ENCODE results near the gene AGER.

The AGER gene

DNA sequence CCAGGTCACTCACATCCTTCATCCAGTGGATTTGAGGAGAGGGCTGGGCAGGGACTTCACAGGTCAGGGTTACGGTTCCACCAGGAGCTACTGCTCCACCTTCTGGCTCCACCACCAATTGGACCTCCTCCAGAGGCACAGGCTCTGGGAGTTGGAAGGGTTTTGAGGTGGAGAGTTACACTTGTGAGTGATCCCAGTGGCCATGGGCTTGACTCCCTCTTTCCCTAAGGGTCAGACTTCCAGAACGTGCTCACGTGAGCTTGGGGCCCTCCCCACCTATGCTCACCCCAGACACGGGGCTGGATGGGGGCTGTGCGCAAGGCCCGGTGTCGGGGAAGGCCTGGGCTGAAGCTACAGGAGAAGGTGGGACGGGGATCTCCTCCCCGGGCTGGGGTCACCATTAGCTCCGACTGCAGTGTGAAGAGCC, 1.5 kb downstream of the AGER start:
- H3K4me1 ChIP-seq (ENCODE audit: control insufficient read depth in 1 of 2, insufficient read depth in 2 of 2, low read length in 2 of 2): peaks cover 14 to 41% of the 10 kb centered on the region in 2 donors
- no peak overlapping the region for H3K4me3 ChIP-seq (ENCODE audit: low read depth in 1 of 2, low read length in 2 of 2)
- no peaks in the 10 kb centered on the region for H3K27me3 ChIP-seq (ENCODE audit: low read depth, low read length)
- peaks cover 37 to 47% of the 10 kb centered on the region in 2 donors for H3K36me3 ChIP-seq (ENCODE audit: control insufficient read depth in 1 of 2, insufficient read depth in 2 of 2, low read length in 2 of 2)
- H3K27ac ChIP-seq (ENCODE audit: low read length): peak overlapping the region; percentile 60
- H3K9me3 ChIP-seq (ENCODE audit: control insufficient read depth in 1 of 2, low read length in 2 of 2): no peaks in the 10 kb centered on the region

DNA sequence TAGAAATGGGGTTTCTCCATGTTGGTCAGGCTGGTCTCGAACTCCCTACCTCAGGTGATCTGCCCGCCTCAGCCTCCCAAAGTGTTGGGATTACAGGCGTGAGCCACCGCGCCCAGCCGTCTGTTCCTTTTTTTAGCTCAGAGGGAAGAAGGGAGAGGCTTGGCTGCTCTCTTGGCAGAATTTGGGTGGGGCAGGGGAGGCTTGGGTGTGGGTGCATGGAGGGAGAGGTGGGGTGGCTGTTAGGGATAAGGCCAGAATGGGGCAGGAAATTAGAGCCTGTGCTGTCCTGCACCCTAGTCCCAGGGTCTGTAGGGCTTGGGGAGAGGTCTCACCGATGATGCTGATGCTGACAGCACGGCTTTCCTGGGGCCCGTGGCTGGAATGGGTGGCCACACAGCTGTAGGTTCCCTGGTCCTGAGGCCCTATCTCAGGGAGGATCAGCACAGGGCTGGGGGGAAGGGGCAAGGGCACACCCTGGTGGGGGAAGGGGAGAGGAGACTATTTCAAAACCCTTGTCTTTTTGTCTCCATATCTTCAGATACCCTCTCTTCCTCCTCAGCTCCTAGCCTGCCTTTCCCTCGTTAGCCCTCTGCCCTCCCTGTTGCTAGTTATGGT, 2.0 kb downstream of the AGER start:
- Histone ChIP-seq H3K27ac (ENCODE audit: low read length) (no peak overlapping the region), H3K36me3 (ENCODE audit: control insufficient read depth in 1 of 2, insufficient read depth in 2 of 2, low read length in 2 of 2) (peaks cover 31 to 42% of the 10 kb centered on the region in 2 donors), H3K4me3 (ENCODE audit: low read depth in 1 of 2, low read length in 2 of 2) (no peak overlapping the region), H3K27me3 (ENCODE audit: low read depth, low read length) (no peaks in the 10 kb centered on the region), H3K9me3 (ENCODE audit: control insufficient read depth in 1 of 2, low read length in 2 of 2) (no peaks in the 10 kb centered on the region), H3K4me1 (ENCODE audit: control insufficient read depth in 1 of 2, insufficient read depth in 2 of 2, low read length in 2 of 2) (peaks cover 18 to 36% of the 10 kb centered on the region in 2 donors)

DNA sequence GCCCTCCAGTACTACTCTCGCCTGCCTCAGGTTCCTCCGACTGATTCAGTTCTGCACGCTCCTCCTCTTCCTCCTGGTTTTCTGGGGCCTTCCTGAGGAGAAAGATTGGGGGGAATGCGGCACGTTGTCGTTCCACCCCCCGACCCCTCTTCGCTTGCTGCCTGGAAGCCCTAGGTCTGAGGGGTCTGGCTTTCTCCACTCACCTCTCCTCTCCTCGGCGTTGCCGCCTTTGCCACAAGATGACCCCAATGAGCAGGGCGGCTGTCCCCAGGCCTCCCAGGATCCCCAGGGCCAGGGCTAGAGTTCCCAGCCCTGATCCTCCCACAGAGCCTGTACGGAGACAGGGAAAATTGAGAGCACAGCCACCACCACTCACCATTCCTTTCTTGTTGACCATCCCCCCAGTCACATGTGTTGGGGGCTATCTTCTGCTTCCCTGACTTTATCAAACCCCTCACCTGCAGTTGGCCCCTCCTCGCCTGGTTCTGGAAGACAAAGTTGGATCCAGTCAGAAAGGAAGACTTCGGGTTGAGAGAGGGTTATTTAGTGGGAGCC, 2.8 kb downstream of the AGER start:
- H3K36me3 ChIP-seq (ENCODE audit: control insufficient read depth in 1 of 2, insufficient read depth in 2 of 2, low read length in 2 of 2): peaks cover 23 to 35% of the 10 kb centered on the region in 2 donors
- no peaks in the 10 kb centered on the region for H3K9me3 ChIP-seq (ENCODE audit: control insufficient read depth in 1 of 2, low read length in 2 of 2)
- no peak overlapping the region for H3K4me3 ChIP-seq (ENCODE audit: low read depth in 1 of 2, low read length in 2 of 2)
- peaks cover 26 to 38% of the 10 kb centered on the region in 2 donors for H3K4me1 ChIP-seq (ENCODE audit: control insufficient read depth in 1 of 2, insufficient read depth in 2 of 2, low read length in 2 of 2)
- H3K27me3 ChIP-seq (ENCODE audit: low read depth, low read length): no peaks in the 10 kb centered on the region
- no peak overlapping the region for H3K27ac ChIP-seq (ENCODE audit: low read length)

DNA sequence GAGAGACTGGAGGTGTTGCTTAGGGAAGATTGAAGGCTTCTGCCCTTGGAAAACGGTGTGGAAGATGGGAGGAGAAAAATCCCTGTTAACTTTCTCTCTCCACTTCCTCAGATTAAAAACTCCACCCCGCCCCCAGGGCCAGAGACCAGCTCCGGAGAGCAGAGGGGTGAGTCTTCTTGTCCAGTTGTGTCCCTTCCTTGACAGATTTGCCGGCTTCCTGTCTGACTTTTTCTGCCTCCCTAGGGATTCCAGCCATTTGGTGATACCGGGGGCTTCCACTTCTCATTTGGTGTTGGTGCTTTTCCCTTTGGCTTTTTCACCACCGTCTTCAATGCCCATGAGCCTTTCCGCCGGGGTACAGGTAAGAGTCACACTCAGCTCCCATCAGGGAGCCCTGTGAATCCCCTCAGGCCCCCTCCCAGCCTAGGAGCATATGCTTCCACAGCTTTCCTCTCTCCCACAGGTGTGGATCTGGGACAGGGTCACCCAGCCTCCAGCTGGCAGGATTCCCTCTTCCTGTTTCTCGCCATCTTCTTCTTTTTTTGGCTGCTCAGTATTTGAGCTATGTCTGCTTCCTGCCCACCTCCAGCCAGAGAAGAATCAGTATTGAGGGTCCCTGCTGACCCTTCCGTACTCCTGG, 4.2 kb downstream of the AGER start:
- Histone ChIP-seq H3K4me3 (ENCODE audit: low read depth in 1 of 2, low read length in 2 of 2) (peak overlapping the region; percentile 80 to 84), H3K27me3 (ENCODE audit: low read depth, low read length) (no peaks in the 10 kb centered on the region), H3K4me1 (ENCODE audit: control insufficient read depth in 1 of 2, insufficient read depth in 2 of 2, low read length in 2 of 2) (peaks cover 33 to 41% of the 10 kb centered on the region in 2 donors), H3K36me3 (ENCODE audit: control insufficient read depth in 1 of 2, insufficient read depth in 2 of 2, low read length in 2 of 2) (peaks cover 21 to 35% of the 10 kb centered on the region in 2 donors), H3K9me3 (ENCODE audit: control insufficient read depth in 1 of 2, low read length in 2 of 2) (no peaks in the 10 kb centered on the region), H3K27ac (ENCODE audit: low read length) (no peak overlapping the region)

DNA sequence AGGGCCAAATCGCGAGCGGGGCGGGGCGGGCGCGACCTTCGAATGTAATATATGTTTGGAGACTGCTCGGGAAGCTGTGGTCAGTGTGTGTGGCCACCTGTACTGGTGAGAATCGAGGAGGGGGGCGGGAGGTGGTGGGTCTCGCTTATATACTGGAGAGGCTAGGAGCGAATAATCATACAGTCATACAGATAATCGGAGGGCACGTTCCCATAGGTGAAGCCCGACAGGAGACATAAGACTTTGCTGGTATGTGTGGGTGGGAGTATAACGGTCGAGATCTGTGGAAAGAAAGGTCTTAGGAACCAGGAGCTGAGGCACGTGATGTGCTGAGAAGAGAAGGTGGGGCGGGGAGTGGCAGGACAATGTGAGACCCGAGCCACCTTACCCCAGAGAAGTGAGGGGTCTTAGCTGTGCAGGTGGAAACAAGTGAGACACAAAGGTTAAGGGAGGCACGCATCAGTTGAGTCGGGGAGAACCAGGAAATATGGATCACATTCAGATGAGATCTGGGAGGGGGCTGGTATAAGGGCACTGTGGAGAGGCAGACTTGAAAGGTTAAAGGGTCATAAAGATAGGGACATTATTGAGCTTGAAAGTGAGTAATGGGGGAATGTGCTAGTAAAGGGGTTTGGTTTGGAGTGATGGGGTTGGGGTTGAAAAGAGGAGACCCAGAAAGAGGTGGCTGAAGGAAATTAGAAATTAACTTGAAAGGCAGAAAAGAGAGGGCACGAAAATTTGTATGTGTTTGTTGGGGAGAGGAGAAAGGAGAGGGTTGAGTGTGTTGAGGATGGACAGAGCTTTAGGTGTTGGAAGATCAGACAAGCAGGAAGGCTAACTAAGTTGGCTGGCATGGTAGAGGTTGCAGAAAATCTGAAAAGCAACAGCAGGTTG, 5.3 kb downstream of the AGER start:
- Histone ChIP-seq H3K27ac (ENCODE audit: low read length) (peak overlapping the region; percentile 99), H3K4me3 (ENCODE audit: low read depth in 1 of 2, low read length in 2 of 2) (peak overlapping the region; percentile 80 to 84), H3K9me3 (ENCODE audit: control insufficient read depth in 1 of 2, low read length in 2 of 2) (no peaks in the 10 kb centered on the region), H3K4me1 (ENCODE audit: control insufficient read depth in 1 of 2, insufficient read depth in 2 of 2, low read length in 2 of 2) (peaks cover 35 to 48% of the 10 kb centered on the region in 2 donors), H3K27me3 (ENCODE audit: low read depth, low read length) (no peaks in the 10 kb centered on the region), H3K36me3 (ENCODE audit: control insufficient read depth in 1 of 2, insufficient read depth in 2 of 2, low read length in 2 of 2) (peaks cover 21 to 29% of the 10 kb centered on the region in 2 donors)

DNA sequence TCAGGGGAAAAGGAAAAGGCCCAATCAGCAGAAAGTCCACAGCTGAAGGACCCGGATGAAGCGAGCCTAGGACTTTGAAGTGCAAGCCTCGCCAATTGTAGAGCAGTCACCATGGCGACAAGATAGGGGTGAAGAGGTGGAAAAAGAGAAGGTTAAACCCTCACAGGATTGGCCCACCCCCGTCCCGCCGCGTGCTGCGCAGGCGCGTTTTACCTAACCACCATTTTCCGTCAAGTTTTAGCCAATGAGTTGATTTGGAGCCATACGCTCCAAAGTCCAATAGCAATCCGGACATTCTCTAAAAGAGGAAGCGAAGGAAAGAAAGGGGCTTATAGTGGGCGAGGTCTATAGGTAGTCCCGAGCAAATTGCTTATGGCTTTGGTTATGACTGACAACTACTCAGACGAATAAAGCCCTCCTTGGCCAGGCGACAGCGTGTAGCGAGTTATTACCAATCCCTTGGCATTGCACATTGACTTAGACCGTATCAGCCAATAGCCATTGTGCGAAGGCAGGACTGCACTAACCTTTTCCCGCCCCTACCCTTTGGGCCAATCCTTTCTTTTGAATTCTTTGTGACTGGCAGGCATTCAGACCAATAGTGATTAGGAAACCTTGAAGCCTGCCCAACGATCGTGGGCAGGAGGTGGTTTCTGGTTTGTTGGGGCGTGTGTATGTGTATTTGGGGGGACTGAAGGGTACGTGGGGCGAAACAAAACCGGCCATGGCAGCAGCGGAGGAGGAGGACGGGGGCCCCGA, 6.1 kb downstream of the AGER start, which contains the start of gene RNF5:
Gene RNF5 (plus strand): TSS at position 618 of the 759 bp plus-strand sequence. CDS start 107 bp downstream, at position 725.
- H3K27ac ChIP-seq (ENCODE audit: low read length): peak within 1 kb of the TSS; percentile 99
- no peaks in the 10 kb centered on the region for H3K9me3 ChIP-seq (ENCODE audit: control insufficient read depth in 1 of 2, low read length in 2 of 2)
- H3K27me3 ChIP-seq (ENCODE audit: low read depth, low read length): no peaks in the 10 kb centered on the region
- peaks cover 35 to 52% of the 10 kb centered on the region in 2 donors for H3K4me1 ChIP-seq (ENCODE audit: control insufficient read depth in 1 of 2, insufficient read depth in 2 of 2, low read length in 2 of 2)
- H3K4me3 ChIP-seq (ENCODE audit: low read depth in 1 of 2, low read length in 2 of 2): peak within 1 kb of the TSS; percentile 80 to 84
- peaks cover 17 to 24% of the 10 kb centered on the region in 2 donors for H3K36me3 ChIP-seq (ENCODE audit: control insufficient read depth in 1 of 2, insufficient read depth in 2 of 2, low read length in 2 of 2)

DNA sequence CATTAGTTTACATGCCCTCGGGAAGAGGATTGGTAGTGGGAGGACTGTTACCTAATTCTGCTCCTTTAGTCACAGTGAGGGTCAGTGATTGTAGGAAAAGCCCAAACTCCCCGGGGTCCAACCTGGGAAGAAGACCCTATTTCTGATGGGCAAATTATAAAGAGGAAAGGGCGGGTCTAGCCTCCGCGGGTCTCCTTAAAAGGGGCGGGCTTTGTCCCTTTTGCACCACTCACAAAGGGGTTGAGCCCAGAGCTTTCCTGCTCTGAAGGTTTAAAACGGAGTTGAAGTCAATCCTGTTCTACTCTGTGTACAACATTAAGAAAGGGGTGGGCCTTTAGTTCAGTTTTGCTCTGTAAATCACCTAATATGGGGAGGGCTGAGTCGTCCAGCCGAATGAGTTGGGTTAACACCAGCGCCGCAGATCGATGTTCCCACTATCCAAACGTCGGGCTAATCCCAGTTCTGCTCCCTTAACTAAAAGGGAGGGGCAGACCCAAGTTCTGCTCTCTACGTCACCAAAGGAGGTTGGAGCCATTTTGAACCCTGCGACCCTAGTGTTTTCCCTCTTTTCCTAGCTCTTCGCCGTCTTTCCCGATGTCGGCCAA, 6.8 kb downstream of the AGER start:
- H3K4me3 ChIP-seq (ENCODE audit: low read depth in 1 of 2, low read length in 2 of 2): peak overlapping the region; percentile 80 to 84
- H3K9me3 ChIP-seq (ENCODE audit: control insufficient read depth in 1 of 2, low read length in 2 of 2): no peaks in the 10 kb centered on the region
- H3K27me3 ChIP-seq (ENCODE audit: low read depth, low read length): no peaks in the 10 kb centered on the region
- peak overlapping the region; percentile 99 for H3K27ac ChIP-seq (ENCODE audit: low read length)
- H3K4me1 ChIP-seq (ENCODE audit: control insufficient read depth in 1 of 2, insufficient read depth in 2 of 2, low read length in 2 of 2): peaks cover 35 to 51% of the 10 kb centered on the region in 2 donors
- H3K36me3 ChIP-seq (ENCODE audit: control insufficient read depth in 1 of 2, insufficient read depth in 2 of 2, low read length in 2 of 2): peaks cover 12 to 19% of the 10 kb centered on the region in 2 donors

DNA sequence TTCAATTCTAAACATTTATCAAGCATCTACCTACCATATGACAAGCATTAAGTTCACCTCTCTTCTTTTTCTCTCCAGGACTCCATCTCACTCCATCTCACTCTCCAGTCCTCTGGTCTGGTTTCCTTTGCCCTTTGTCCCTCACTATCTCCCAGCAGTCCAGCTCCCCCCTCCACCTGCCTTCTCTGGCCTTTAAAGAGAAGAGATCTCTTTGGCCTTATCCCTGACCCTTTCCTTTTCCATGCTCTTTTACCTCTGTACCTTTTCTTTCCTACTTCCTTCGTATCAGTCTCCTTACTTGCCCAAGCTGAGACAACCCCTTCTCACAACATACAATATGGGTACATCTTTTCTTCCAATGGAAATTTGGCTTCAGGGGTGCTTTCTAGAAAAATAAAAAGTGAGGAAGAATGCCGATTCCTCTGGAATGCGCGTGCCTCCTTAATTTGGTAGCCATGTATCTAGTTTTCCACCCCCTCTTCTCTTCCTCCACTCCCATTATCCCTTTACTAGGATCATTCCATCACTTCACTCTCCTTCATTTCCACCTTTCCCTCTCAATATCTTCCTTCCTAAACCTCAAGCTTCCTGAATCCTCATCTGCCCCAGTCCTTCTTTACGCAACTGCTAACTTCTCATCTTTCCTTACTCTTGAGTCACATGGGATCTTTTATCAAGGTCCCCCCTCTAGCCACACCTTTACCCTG, 7.4 kb downstream of the AGER start:
- no peaks in the 10 kb centered on the region for H3K27me3 ChIP-seq (ENCODE audit: low read depth, low read length)
- H3K27ac ChIP-seq (ENCODE audit: low read length): peak overlapping the region; percentile 99
- H3K36me3 ChIP-seq (ENCODE audit: control insufficient read depth in 1 of 2, insufficient read depth in 2 of 2, low read length in 2 of 2): peaks cover 10 to 17% of the 10 kb centered on the region in 2 donors
- no peaks in the 10 kb centered on the region for H3K9me3 ChIP-seq (ENCODE audit: control insufficient read depth in 1 of 2, low read length in 2 of 2)
- H3K4me1 ChIP-seq (ENCODE audit: control insufficient read depth in 1 of 2, insufficient read depth in 2 of 2, low read length in 2 of 2): peaks cover 35 to 48% of the 10 kb centered on the region in 2 donors
- peak overlapping the region; percentile 80 to 84 for H3K4me3 ChIP-seq (ENCODE audit: low read depth in 1 of 2, low read length in 2 of 2)

DNA sequence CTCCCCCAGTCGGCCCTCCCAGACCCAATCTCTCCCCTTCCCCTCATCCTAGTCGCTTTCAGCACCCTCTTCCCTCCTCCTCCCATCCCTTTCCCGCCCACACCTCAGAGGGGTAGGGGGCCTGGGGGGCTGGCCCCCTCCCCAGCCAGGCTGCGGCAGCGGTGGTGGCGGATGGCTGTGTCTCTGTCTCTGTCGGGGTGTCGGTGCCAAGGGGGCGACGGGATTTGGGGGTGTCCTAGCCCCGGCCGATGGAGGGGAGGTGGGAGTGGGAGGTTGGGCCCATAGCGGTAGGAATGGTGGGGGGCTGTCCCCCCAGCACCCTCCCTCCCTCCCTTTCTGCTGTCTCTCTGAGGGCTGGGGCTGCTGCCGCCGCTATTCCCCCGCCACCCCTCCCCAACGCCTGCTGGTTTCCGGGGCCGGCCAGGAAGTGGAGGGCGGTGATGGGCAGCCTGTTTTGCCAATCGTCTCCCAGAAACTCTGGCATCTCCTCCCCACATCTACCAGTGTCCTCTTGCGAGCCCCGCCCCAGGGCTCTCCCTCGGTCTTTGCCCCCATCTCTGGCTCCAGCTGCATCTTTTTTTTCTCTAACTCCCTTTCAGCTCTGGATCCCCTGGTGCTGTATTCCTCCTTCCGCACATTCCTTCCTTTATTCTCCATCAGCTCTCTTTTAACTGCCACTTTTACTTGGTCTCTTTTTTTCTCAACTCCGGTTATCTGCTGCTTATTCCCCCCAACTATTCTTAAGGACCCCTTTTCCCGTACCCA, 8.2 kb downstream of the AGER start, which contains the start of gene AGPAT1:
Gene AGPAT1 (minus strand): TSS at position 374 of the 765 bp plus-strand sequence. CDS start 4,588 bp downstream, outside the sequence.
- Histone ChIP-seq H3K27me3 (ENCODE audit: low read depth, low read length) (no peaks in the 10 kb centered on the region), H3K27ac (ENCODE audit: low read length) (peak within 1 kb of the TSS; percentile 99), H3K4me1 (ENCODE audit: control insufficient read depth in 1 of 2, insufficient read depth in 2 of 2, low read length in 2 of 2) (peaks cover 35 to 48% of the 10 kb centered on the region in 2 donors), H3K9me3 (ENCODE audit: control insufficient read depth in 1 of 2, low read length in 2 of 2) (no peaks in the 10 kb centered on the region), H3K36me3 (ENCODE audit: control insufficient read depth in 1 of 2, insufficient read depth in 2 of 2, low read length in 2 of 2) (peaks cover 7 to 14% of the 10 kb centered on the region in 2 donors), H3K4me3 (ENCODE audit: low read depth in 1 of 2, low read length in 2 of 2) (peak within 1 kb of the TSS; percentile 80 to 84)
